Epithelial cell of prostate (primary cell): Measurements from ENCODE around the gene SMYD3.

Source experiments
- DNase-seq: peaks from one replicate; pipeline ENCODE4 v3.0.0-alpha.2; 2011; ENCODE audit warnings: low read depth, low spot score
- H3K27ac ChIP-seq: fragments of 450-650 bp; 2 replicates; pipeline ENCODE4 v1.5.1; 2017; ENCODE audit warnings: mild to moderate bottlenecking

Gene SMYD3

DNA sequence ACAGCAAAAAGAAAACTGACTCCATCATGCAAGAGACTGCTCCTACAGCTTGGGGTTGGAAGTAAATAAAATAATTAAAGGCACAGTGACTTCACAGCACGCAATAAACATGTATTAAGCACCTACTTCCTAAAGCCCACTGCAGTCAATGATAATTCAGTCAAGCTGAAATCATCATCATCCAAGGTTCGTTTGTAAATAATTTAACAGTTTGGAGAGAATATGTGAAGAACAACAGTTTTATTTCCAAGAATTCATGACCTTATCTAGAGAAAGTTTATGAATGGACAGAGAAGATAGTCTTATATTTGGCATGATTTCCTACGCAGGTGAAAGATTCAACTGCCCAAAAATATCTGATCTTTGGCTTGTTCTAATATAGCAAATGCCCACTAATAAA lies 86.8 kb downstream of the SMYD3 start:
- DNase-seq, result no peak
- no peak overlapping the region for H3K27ac ChIP-seq

- H3K27ac ChIP-seq, result no peak overlapping the region
- DNase-seq, result no peak
Measured at GRCh38 chr1:246418565-246419312, 88.3 kb downstream of the SMYD3 start.

- no peak for DNase-seq
- H3K27ac ChIP-seq, result no peak overlapping the region
Measured at GRCh38 chr1:246417813-246418564, 89.1 kb downstream of the SMYD3 start.

- H3K27ac ChIP-seq, result no peak overlapping the region
- no peak for DNase-seq
Measured at GRCh38 chr1:246417152-246417812, 89.8 kb downstream of the SMYD3 start.

- no peak for DNase-seq
- no peak overlapping the region for H3K27ac ChIP-seq
Measured at GRCh38 chr1:246416261-246416660, 90.8 kb downstream of the SMYD3 start.

DNA sequence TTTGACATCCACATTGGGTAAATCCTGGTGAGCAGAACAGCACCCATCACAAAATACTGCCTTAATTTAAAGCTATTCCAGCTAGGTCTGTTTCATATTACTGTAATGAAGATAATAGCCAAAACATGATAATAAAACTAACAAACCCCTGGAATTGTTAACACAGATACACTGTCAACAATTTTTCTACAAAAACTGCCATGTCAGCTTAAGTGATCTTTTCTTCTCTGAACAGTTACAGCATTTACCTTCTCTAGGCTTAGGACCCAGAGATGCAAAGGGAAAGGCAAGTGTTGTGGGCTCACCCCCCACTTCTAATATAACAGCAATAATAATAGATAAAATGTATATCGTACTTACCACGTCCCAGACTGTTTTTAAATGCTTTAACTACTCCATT lies 92.1 kb downstream of the SMYD3 start:
- no peak for DNase-seq

GRCh38 chr1:246413430-246413829 lies 93.6 kb downstream of the SMYD3 start:
- no peak for DNase-seq
- no peak overlapping the region for H3K27ac ChIP-seq

More for the DNA sequence above, 92.1 kb downstream of the SMYD3 start:
- no peak overlapping the region for H3K27ac ChIP-seq

DNA sequence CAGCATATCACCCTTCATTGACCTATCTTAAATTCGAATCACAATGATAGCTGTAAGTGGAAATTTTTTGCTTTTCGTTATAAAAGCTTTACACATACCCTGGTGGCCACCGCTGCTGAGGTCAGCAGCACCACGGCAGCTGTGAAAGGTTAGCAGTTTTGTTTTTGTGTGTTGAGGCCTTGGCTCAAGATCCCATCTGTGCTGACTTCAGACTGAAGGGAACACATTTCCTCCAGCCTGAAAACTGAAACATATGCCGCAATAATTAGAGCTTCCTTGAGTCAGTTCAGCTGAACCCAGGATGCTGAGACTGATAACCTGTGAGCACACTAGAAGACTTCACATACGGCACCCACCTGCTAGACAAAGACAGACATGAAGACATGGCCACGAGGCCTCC lies 103.0 kb downstream of the SMYD3 start:
- DNase-seq, result no peak
- H3K27ac ChIP-seq, result no peak overlapping the region

DNA sequence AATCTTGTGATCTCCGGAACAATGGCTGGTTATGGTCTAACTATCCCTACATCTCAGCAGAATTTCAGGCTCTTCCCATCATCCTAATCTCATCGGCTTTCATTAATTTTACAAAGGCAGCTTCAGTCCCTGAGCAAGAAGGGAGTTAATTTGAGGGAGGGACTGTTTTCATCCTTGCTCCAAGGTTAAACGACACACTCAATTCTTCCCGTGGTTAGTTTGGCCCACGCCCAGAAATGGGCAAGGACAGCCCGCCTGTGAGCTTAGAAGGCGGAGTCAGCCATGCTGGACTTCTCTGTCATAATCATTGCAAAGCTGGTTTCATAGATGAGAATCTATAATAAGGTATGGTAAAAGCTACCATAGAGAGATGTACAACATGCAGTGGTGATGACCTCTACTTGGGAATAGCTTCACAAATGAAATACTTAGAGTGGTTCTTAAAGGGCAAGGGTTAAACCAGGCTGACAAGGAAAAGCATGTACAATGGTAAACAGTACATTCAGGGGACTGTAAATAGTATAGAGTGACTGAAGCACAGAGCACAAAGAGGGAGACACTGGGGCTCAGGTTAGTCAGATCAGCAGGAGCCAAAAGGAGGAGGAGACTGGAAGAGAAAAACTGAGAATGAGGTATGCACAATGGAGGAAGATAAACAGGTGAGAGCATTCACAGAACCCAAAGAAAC lies 108.8 kb downstream of the SMYD3 start:
- no peak for DNase-seq
- H3K27ac ChIP-seq, result no peak overlapping the region

DNA sequence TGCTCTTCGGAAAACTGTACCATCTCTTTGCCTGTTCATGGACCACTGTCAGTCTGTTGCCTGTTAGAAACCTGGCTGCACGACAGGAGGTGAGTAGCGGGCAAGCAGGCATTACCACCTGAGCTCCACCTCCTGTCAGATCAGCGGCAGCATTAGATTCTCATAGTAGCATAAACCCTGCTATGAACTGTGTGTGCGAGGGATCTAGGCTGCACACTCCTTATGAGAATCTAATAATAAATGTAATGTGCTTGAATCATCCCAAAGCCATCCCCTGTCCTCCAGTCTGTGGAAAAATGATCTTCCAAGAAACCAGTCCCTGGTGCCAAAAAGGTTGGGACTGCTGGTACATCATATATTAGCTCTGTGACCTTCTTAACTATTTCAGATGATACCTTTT lies 110.0 kb downstream of the SMYD3 start:
- H3K27ac ChIP-seq, result no peak overlapping the region
- no peak for DNase-seq

- no peak for DNase-seq
- no peak overlapping the region for H3K27ac ChIP-seq
Measured at GRCh38 chr1:246396322-246396721, 110.8 kb downstream of the SMYD3 start.

DNA sequence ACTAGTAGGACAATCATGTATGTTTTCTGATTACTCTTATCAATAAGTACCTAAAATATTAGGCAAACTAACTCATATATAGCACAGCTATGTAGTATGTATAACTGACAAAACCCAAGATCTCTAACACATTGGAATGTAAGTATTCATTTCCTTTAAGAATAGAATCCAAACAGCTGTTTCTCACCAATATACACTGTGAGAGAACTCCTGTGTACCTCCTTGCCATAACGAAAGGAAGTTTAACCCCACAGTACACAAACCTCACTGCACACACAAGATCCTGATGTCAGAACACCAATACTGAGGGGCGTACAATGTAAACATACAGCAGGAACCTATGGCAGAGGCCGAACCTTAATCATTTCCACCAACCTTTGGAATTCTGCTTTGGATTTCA lies 113.0 kb downstream of the SMYD3 start:
- no peak overlapping the region for H3K27ac ChIP-seq
- DNase-seq, result no peak

DNA sequence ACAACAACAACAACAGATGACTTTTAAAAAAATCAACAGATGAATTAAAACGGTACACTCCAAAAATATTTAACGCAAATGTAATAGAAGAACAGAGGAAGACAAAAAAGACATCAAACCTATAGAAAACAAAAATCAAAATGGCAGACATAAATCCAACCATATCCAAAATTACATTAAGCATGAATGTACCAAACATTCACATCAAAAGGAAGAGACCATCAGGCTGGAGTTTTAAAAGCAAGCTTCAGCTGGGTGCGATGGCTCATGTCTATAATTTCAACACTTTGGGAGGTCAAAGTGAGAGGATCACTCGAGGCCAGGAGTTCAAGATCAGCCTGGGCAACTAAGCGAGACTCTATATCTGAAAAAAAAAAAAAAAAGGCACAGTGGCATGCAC lies 116.2 kb downstream of the SMYD3 start:
- DNase-seq, result no peak
- no peak overlapping the region for H3K27ac ChIP-seq

DNA sequence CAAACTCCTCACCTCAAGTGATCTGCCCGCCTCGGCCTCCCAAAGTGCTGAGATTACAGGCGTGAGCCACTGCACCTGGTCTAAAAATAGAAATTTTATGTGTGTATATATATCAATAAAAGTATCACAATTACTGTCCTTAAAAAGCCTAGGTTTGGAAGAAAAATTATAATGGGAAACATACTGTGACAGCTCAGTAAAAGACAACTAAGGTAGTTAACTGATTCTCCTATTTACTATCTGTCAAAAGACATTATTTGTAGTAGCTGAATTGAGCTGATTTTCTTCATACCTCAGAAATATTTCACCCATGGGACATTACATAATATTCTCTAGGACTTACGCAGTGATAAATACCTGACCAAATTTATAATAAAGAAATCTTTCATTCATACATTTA lies 122.5 kb downstream of the SMYD3 start:
- DNase-seq, result no peak
- no peak overlapping the region for H3K27ac ChIP-seq

DNA sequence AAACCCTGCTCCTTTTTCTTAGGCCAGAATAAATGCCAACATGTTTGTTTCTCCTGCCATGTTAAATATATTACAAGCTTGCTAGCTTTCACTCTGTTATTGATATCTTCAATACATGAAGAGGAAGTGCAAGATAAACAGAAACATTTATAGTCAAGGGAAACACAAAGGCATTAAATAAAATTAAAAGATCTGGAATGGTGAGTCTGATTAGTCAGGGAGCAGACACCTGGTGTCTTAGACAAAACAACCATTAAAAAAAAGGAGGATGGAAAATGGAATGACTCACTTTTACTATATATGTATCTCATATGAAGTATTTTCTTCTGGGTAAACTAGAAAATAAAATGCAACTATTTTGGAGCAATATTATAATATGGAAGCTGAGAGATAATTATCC lies 123.3 kb downstream of the SMYD3 start:
- peak; percentile 34 for DNase-seq
- peak overlapping the region; percentile 55 for H3K27ac ChIP-seq

GRCh38 chr1:246383239-246383589 lies 123.9 kb downstream of the SMYD3 start:
- H3K27ac ChIP-seq, result peak overlapping the region; percentile 55
- DNase-seq, result peak; percentile 44

GRCh38 chr1:246382589-246383238 lies 124.4 kb downstream of the SMYD3 start:
- H3K27ac ChIP-seq, result peak overlapping the region; percentile 55
- no peak for DNase-seq

DNA sequence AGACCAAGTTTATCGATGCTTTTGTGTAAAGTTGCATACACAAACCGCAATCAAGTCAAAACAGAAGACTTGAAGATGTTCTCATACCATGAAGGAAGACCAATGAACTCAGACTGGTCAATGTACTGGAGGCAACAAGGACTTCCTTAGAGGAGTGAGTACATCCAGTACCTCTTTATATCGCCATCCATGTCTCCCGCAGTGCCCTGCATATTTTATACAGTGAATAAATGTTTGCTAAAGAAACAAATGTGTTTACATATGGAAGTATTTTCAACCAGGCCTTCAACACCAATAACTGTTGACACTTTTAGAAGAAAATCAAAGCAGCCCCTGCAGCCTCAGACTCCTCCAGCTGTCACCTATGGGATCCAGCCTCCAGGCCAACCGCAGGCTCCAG lies 125.6 kb downstream of the SMYD3 start:
- no peak overlapping the region for H3K27ac ChIP-seq
- DNase-seq, result no peak

DNA sequence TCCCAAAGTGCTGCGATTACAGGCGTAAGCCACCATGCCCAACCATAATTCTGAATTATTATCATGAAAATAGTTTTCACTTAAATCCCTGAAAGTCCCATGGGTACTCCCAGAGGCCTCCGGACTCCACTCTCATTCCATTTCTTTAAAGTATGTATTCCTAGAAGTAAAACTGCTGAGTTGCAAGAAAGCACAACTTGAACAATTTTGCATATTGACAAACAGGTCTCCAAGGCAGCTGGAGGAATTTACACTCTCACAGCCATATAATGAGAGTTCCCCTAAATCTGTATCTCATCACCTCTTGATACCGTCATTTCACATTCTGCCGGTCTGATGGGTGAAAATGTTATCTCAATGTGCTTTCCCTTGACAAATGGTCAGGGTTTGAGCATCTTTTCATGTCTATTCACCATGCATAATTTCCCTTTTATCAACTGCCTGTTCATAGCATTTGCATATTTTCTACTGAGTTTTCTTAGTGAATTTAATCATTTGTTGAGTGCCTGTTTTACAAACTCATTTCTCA lies 129.4 kb downstream of the SMYD3 start:
- DNase-seq, result no peak
- H3K27ac ChIP-seq, result no peak overlapping the region
